ENCODE results near the gene MOSPD2. TPM values are rescaled to one million over a fixed set of nuclear protein-coding genes. Genes with fewer than 3 reads are reported as not detected.

The MOSPD2 gene
- total RNA-seq, 4 donors from 2014 or later = 27.7 to 38.1 (median 35.7) TPM

DNA sequence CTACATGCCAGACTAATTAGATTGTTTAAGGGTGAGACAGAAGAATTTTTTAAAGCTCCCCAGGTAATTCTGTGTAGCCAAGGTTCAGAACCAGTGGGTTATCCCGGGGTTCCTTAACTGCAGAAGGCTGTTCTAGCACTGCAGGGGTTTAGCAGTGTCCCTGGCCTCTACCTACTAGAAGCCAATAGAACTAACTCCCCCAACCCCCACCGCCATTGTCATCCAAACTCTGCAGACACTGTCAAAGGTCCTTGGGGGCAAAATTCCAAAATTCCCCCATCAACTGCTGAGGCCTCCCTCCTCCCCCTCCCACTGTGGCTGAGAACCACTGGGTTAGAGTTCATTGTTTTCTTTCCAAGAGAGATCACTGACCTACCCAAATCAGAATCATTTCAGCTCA is 66.4 kb downstream of the MOSPD2 start:
- TF ChIP-seq CTCF (IDR thresholded peaks at IDR 0.05; ENCODE audit: low read depth) = no peak

- TF ChIP-seq CTCF (IDR thresholded peaks at IDR 0.05; ENCODE audit: low read depth) = no peak
Measured at GRCh38 chrX:14941301-14941700, 68.1 kb downstream of the MOSPD2 start.

GRCh38 chrX:14942341-14942740 is 69.1 kb downstream of the MOSPD2 start:
- no peak for TF ChIP-seq CTCF (IDR thresholded peaks at IDR 0.05; ENCODE audit: low read depth)

GRCh38 chrX:14943962-14944361 is 70.7 kb downstream of the MOSPD2 start:
- no peak for TF ChIP-seq CTCF (IDR thresholded peaks at IDR 0.05; ENCODE audit: low read depth)

DNA sequence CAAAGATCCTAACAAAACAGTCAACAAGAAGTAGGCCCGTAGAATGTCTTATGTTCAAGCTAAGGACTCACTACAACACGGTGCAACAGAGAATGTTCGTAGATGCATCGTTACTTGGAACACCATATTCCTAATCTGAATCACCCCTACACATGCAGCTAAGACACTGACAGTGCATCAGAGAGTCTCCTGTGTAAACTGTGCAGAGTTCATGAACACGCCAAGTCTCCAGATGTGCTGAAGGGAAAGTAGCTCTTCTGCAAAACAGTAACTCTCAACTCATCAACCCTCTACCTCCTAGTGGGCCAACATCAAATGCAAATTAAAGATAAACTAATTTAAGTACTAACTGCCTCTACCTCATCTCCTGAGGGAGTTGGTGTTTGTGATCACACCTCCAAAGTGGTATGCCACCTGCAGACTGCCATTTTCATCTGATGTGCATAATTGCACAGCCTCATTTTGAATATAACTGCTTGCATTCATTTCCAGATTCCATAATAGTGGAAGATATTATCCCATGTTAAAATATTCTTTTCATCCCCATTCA is 73.5 kb downstream of the MOSPD2 start:
- no peak for TF ChIP-seq CTCF (IDR thresholded peaks at IDR 0.05; ENCODE audit: low read depth)

DNA sequence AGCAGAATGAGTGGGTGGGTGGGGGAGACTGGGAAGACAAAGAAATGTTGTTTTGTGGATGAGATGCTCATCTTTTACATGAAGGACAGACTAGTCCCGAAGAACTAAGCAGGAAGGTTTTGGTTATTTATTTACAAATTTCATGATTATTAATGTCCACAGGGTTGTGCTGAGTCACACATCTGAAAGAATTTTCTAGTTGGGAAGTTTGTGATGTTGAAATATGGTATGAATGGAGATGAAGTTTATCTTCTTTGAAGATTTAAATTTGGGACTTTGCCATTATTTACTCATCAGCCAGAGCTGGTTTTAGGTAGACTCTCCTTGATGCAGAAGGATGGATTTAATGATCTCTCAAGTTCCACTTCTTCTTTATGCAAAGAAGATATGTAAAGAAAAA is 75.5 kb downstream of the MOSPD2 start:
- no peak for TF ChIP-seq CTCF (IDR thresholded peaks at IDR 0.05; ENCODE audit: low read depth)

DNA sequence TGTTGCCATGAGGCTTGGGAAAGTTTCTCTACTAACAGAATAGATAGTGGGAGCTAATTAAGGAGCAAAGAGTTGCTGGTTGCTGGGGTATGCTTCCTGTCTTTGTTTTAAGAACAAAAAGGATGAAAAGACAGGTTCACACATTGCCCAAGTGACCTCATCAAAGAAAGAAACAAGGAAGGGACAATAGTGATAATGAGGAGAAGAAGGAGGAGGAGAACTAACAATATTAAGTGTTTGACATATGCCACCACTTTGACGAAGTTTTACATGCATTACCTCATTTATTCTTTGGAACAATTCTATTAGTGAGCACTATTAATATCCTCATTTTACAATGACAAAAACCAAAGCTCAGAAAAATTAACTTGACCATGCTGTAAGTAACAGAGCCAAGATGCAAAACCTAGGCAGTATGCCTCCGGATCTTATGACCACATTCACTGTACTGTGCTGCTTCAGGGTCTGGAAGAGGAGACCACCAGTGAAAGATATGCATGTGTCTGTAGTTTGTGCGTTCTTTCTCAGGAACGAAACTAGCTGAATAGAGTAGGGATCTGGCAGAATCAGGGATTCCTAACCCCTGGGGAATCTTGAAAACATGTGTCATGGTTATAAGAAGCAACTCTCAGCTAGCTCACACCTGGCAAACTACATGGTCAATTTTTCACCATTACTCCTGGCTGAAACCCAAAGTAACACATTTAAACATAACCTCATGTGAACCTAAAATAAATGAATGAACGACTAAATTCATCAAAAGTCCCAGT is 83.8 kb downstream of the MOSPD2 start:
- TF ChIP-seq CTCF (IDR thresholded peaks at IDR 0.05; ENCODE audit: low read depth) = no peak
